Lower lobe of right lung (tissue), 2 donors: ENCODE results near the gene KLHL40. TPM values are rescaled to one million over a fixed set of nuclear protein-coding genes. Genes with fewer than 3 reads are reported as not detected.

ENCODE experiments used
- ATAC-seq, 2 donors: fragments of 200-7000 bp; cut with Tn5 transposase; one replicate each; pipeline ENCODE4 v1.9.1; 2020 to 2022; ENCODE audit warnings: mild to moderate bottlenecking in 2 of 2, moderate library complexity in 2 of 2
- DNase-seq: peaks from one replicate; pipeline ENCODE4 v3.0.0-alpha.2; 2020
- H3K27ac ChIP-seq: fragments of 200-600 bp; one replicate; pipeline ENCODE4 v1.8.0; 2022
- H3K27me3 ChIP-seq: fragments of 200-600 bp; one replicate; pipeline ENCODE4 v1.8.0; 2022; ENCODE audit warnings: low read depth
- H3K36me3 ChIP-seq: fragments of 200-600 bp; one replicate; pipeline ENCODE4 v1.8.0; 2022; ENCODE audit warnings: mild to moderate bottlenecking
- H3K4me1 ChIP-seq: fragments of 200-600 bp; one replicate; pipeline ENCODE4 v1.8.0; 2022
- H3K4me3 ChIP-seq: fragments of 200-600 bp; one replicate; pipeline ENCODE4 v1.8.0; 2022; ENCODE audit warnings: mild to moderate bottlenecking
- H3K9me3 ChIP-seq: fragments of 200-600 bp; one replicate; pipeline ENCODE4 v1.8.0; 2022
- CTCF ChIP-seq: fragments of 200-600 bp; IDR thresholded peaks from one replicate; pipeline ENCODE4 v1.8.0; 2022; ENCODE audit warnings: antibody characterized with exemption, mild to moderate bottlenecking
- intact Hi-C: fragments of 100-400 bp; cut with DNase I; formaldehyde crosslinking; loops from one replicate; pipeline ENCODE4 v1.11.0; 2022
- total RNA-seq: library from RNA; stranded (reverse); fragmentation: NEBNext Ultra II Directional; extraction: Animal tissue kit (Norgen Biotek cat#: 25700); gene quantifications from one replicate; pipeline ENCODE4 v1.2.1, GENCODE V29; 2021
- donor health status: DM: no; HTN: yes; CAD: no; lungs with severe emphysema.

KLHL40 gene
- total RNA-seq, 1 donor from 2014 or later: not detected

GRCh38 chr3:42666022-42666421 lies 19.3 kb upstream of the KLHL40 start:
- no peak overlapping the region for H3K4me3 ChIP-seq
- no peak overlapping the region for H3K27ac ChIP-seq
- intact Hi-C loops: no loop called here
- ATAC-seq (no peak), DNase-seq (no peak)
- no peaks in the 10 kb centered on the region for H3K9me3 ChIP-seq
- no peak for TF ChIP-seq CTCF
- no peaks in the 10 kb centered on the region for H3K27me3 ChIP-seq
- H3K36me3 ChIP-seq: no peaks in the 10 kb centered on the region
- H3K4me1 ChIP-seq: no peaks in the 10 kb centered on the region

GRCh38 chr3:42666577-42666998 lies 18.7 kb upstream of the KLHL40 start:
- Histone ChIP-seq H3K4me3 (no peak overlapping the region), H3K9me3 (no peaks in the 10 kb centered on the region), H3K4me1 (no peaks in the 10 kb centered on the region), H3K27ac (no peak overlapping the region), H3K27me3 (no peaks in the 10 kb centered on the region), H3K36me3 (no peaks in the 10 kb centered on the region)
- DNase-seq (no peak), ATAC-seq (no peak)
- no peak for TF ChIP-seq CTCF
- intact Hi-C loops: no loop called here

- H3K9me3 ChIP-seq: no peaks in the 10 kb centered on the region
- ATAC-seq (peak in 1 of 2 donors; percentile 3), DNase-seq (no peak)
- no peaks in the 10 kb centered on the region for H3K36me3 ChIP-seq
- no peak overlapping the region for H3K27ac ChIP-seq
- H3K4me1 ChIP-seq: no peaks in the 10 kb centered on the region
- H3K4me3 ChIP-seq: no peak overlapping the region
- intact Hi-C loops: no loop called here
- no peaks in the 10 kb centered on the region for H3K27me3 ChIP-seq
- no peak for TF ChIP-seq CTCF
These were observed 18.2 kb upstream of the KLHL40 start for GRCh38 chr3:42667096-42667522.

GRCh38 chr3:42667523-42668412 lies 17.6 kb upstream of the KLHL40 start:
- no peaks in the 10 kb centered on the region for H3K9me3 ChIP-seq
- ATAC-seq (no peak), DNase-seq (no peak)
- no peak overlapping the region for H3K4me3 ChIP-seq
- no peak overlapping the region for H3K27ac ChIP-seq
- no peaks in the 10 kb centered on the region for H3K4me1 ChIP-seq
- intact Hi-C loops: no loop called here
- no peaks in the 10 kb centered on the region for H3K36me3 ChIP-seq
- no peak for TF ChIP-seq CTCF
- no peaks in the 10 kb centered on the region for H3K27me3 ChIP-seq

GRCh38 chr3:42668413-42668760 lies 16.9 kb upstream of the KLHL40 start:
- DNase-seq: no peak
- intact Hi-C loops: no loop called here

More at GRCh38 chr3:42668413-42668760, 16.9 kb upstream of the KLHL40 start:
- no peak for TF ChIP-seq CTCF
- Histone ChIP-seq H3K9me3 (no peaks in the 10 kb centered on the region), H3K4me3 (no peak overlapping the region), H3K27me3 (no peaks in the 10 kb centered on the region), H3K4me1 (no peaks in the 10 kb centered on the region), H3K27ac (no peak overlapping the region), H3K36me3 (no peaks in the 10 kb centered on the region)
- no peak for ATAC-seq
